Lower leg skin (tissue), 3 donors: ENCODE data around the gene IRAK1.

Experiments used
- POLR2A ChIP-seq, 2 donors: fragments of 450-650 bp; IDR thresholded peaks; one replicate each; pipeline ENCODE4 v1.6.1; 2016 to 2017; ENCODE audit warnings: antibody characterized with exemption in 2 of 2, mild to moderate bottlenecking in 1 of 2, moderate library complexity in 1 of 2
- TF ChIP-seq, protein P1 (sequence below), 3 donors: fragments of 450-650 bp; IDR thresholded peaks; one replicate each; pipeline ENCODE4 v1.5.1; 2016; ENCODE audit warnings: antibody characterized with exemption in 3 of 3, mild to moderate bottlenecking in 3 of 3, moderate library complexity in 2 of 3

- TF ChIP-seq, protein P1, sequence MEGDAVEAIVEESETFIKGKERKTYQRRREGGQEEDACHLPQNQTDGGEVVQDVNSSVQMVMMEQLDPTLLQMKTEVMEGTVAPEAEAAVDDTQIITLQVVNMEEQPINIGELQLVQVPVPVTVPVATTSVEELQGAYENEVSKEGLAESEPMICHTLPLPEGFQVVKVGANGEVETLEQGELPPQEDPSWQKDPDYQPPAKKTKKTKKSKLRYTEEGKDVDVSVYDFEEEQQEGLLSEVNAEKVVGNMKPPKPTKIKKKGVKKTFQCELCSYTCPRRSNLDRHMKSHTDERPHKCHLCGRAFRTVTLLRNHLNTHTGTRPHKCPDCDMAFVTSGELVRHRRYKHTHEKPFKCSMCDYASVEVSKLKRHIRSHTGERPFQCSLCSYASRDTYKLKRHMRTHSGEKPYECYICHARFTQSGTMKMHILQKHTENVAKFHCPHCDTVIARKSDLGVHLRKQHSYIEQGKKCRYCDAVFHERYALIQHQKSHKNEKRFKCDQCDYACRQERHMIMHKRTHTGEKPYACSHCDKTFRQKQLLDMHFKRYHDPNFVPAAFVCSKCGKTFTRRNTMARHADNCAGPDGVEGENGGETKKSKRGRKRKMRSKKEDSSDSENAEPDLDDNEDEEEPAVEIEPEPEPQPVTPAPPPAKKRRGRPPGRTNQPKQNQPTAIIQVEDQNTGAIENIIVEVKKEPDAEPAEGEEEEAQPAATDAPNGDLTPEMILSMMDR (IDR thresholded peaks at IDR 0.05): no peak
- TF ChIP-seq POLR2A (IDR thresholded peaks at IDR 0.05): no peak
Measured at GRCh38 chrX:153995504-153995903, 24.2 kb downstream of the IRAK1 start.
